GM12892 (cell line): ENCODE data around the gene ZNF581.

Experiments
- POLR2A ChIP-seq: IDR thresholded peaks from 2 replicates; pipeline ENCODE4 v1.6.1; 2011; ENCODE audit warnings: low read depth, low read length, control low read depth
- TAF1 ChIP-seq: IDR thresholded peaks from 2 replicates; pipeline ENCODE4 v1.6.1; 2011; ENCODE audit warnings: low read depth, mild to moderate bottlenecking, control low read depth, low read length, borderline replicate concordance

GRCh38 chr19:55644191-55644833 is 863 bp downstream of the ZNF581 start:
- TF ChIP-seq TAF1, result no peak
- no peak for TF ChIP-seq POLR2A
